HEK293T (cell line): ENCODE measurements around the gene RPUSD2.
"Not testable (repeated sequence)": the region's sequence is repeated elsewhere in the genome, so short reads cannot be mapped to it uniquely, and the experiment has no call there.

Source experiments
- ARNT ChIP-seq: fragments of 450-650 bp; IDR thresholded peaks from 2 replicates; pipeline ENCODE4 v1.6.1; 2017; ENCODE audit warnings: mild to moderate bottlenecking
- BHLHE40 ChIP-seq: fragments of 450-650 bp; IDR thresholded peaks from 2 replicates; pipeline ENCODE4 v1.6.1; 2016; ENCODE audit warnings: mild to moderate bottlenecking, moderate library complexity, borderline replicate concordance
- CTBP1 ChIP-seq: fragments of 450-650 bp; IDR thresholded peaks from 2 replicates; pipeline ENCODE4 v1.6.1; 2016; ENCODE audit warnings: borderline replicate concordance
- ELF4 ChIP-seq: fragments of 450-650 bp; IDR thresholded peaks from 2 replicates; pipeline ENCODE4 v1.6.1; 2017; ENCODE audit warnings: antibody characterized with exemption
- FOXK2 ChIP-seq: fragments of 450-650 bp; IDR thresholded peaks from 2 replicates; pipeline ENCODE4 v1.6.1; 2016; ENCODE audit warnings: mild to moderate bottlenecking
- FOXM1 ChIP-seq: fragments of 450-650 bp; IDR thresholded peaks from 2 replicates; pipeline ENCODE4 v1.6.1; 2017; ENCODE audit warnings: mild to moderate bottlenecking, borderline replicate concordance
- HDGF ChIP-seq: fragments of 450-650 bp; IDR thresholded peaks from 2 replicates; pipeline ENCODE4 v1.6.1; 2017; ENCODE audit warnings: antibody characterized with exemption, borderline replicate concordance
- L3MBTL2 ChIP-seq: fragments of 450-650 bp; conservative IDR thresholded peaks from 2 replicates; pipeline ENCODE4 v1.6.1; 2016; ENCODE audit warnings: mild to moderate bottlenecking
- LEF1 ChIP-seq: fragments of 450-650 bp; IDR thresholded peaks from 2 replicates; pipeline ENCODE4 v1.6.1; 2017; ENCODE audit warnings: mild to moderate bottlenecking, borderline replicate concordance
- PKNOX1 ChIP-seq: fragments of 450-650 bp; IDR thresholded peaks from 2 replicates; pipeline ENCODE4 v1.6.1; 2016
- SP1 ChIP-seq: fragments of 450-650 bp; IDR thresholded peaks from 2 replicates; pipeline ENCODE4 v1.6.1; 2017
- SUZ12 ChIP-seq: fragments of 450-650 bp; IDR thresholded peaks from 2 replicates; pipeline ENCODE4 v1.6.1; 2016; ENCODE audit warnings: mild to moderate bottlenecking
- TARDBP ChIP-seq: fragments of 450-650 bp; IDR thresholded peaks from 2 replicates; pipeline ENCODE4 v1.6.1; 2016
- ZNF384 ChIP-seq: fragments of 450-650 bp; IDR thresholded peaks from 2 replicates; pipeline ENCODE4 v1.6.1; 2016

DNA sequence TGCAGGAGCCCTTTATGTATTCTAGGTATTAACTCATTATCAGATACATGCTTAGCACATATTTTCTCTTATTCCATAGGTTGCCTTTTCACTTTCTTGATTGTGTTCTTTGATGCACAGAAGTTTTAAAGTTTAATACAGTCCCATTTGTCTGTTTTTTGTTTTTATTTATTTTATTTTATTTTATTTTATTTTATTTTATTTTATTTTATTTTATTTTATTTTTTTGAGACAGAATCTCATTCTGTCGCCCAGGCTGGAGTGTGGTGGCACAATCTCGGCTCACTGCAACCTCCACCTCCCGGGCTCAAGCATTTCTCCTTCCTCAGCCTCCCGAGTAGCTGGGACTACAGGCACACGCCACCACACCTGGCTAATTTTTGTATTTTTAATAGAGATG lies 7.8 kb downstream of the RPUSD2 start:
- not testable (repeated sequence) for TF ChIP-seq FOXM1, ZNF384, SP1, HDGF, SUZ12, BHLHE40, FOXK2, ARNT, L3MBTL2, CTBP1, PKNOX1, TARDBP, LEF1, ELF4
